ENCODE measurements around the gene MIPEP. TPM values are rescaled to one million over a fixed set of nuclear protein-coding genes. Genes with fewer than 3 reads are reported as not detected.

MIPEP gene
- total RNA-seq, 1 donor from 2014 or later, result 14.0 TPM

DNA sequence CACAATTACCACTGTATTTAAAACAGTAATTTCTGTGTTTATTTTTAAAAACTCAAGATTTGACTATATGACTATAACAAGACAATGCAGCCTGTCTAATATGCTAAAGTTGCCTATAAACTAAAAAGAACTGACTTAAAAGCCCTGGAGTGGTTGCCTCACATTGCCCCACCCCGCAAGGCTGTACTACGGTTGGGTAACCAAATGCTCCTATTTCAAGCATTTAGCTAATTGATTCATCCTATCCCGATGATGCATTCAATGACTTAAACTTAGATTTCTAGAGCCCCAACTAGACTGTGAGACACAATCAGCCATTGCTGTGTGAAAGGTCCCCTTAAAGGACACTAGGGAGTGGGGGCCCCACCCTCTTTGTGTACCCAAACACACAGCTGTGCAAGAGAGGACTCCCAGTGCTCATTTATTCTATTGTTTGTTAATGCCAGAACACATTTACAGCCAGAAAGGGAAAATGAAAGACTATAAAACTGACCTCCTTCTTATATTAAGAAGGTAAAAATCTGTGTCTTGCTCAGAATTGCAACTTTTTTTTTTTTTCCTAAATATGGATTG is 66.9 kb downstream of the MIPEP start:
- TF ChIP-seq, protein P1, sequence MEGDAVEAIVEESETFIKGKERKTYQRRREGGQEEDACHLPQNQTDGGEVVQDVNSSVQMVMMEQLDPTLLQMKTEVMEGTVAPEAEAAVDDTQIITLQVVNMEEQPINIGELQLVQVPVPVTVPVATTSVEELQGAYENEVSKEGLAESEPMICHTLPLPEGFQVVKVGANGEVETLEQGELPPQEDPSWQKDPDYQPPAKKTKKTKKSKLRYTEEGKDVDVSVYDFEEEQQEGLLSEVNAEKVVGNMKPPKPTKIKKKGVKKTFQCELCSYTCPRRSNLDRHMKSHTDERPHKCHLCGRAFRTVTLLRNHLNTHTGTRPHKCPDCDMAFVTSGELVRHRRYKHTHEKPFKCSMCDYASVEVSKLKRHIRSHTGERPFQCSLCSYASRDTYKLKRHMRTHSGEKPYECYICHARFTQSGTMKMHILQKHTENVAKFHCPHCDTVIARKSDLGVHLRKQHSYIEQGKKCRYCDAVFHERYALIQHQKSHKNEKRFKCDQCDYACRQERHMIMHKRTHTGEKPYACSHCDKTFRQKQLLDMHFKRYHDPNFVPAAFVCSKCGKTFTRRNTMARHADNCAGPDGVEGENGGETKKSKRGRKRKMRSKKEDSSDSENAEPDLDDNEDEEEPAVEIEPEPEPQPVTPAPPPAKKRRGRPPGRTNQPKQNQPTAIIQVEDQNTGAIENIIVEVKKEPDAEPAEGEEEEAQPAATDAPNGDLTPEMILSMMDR (IDR thresholded peaks at IDR 0.05), result no peak
- Mint-ChIP-seq H3K4me3 (ENCODE audit: unreplicated experiment) (no peak overlapping the region), H3K36me3 (ENCODE audit: unreplicated experiment) (peaks cover 19% of the 10 kb centered on the region), H3K9me3 (ENCODE audit: unreplicated experiment) (peaks cover 10% of the 10 kb centered on the region), H3K4me1 (ENCODE audit: unreplicated experiment) (no peaks in the 10 kb centered on the region), H3K27me3 (ENCODE audit: unreplicated experiment) (no peaks in the 10 kb centered on the region), H3K27ac (ENCODE audit: unreplicated experiment) (no peak overlapping the region)
- DNase-seq (ENCODE audit: extremely low spot score, unreplicated experiment), result no peak

DNA sequence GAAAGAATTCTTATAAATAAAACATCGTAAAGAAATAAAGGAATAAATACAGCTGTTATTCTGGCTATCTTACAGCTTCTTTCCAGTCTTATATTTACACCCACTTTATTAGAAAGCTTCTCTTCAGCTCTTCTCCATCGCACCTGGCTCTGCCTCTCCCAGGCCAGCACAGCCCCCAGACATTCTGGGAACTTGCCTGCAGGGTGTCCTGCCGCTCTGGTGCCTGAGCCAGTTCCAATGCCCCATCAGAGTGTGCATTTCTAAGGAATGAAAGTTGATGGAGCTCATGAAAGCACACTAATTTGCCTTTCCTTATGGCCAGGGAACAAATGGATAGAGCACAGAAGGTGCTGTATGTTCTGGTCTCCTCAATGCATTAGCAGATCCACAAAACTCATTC is 68.7 kb downstream of the MIPEP start:
- Mint-ChIP-seq H3K9me3 (ENCODE audit: unreplicated experiment) (peaks cover 4% of the 10 kb centered on the region), H3K36me3 (ENCODE audit: unreplicated experiment) (peaks cover 14% of the 10 kb centered on the region), H3K4me1 (ENCODE audit: unreplicated experiment) (no peaks in the 10 kb centered on the region), H3K27me3 (ENCODE audit: unreplicated experiment) (no peaks in the 10 kb centered on the region), H3K4me3 (ENCODE audit: unreplicated experiment) (no peak overlapping the region), H3K27ac (ENCODE audit: unreplicated experiment) (no peak overlapping the region)
- DNase-seq (ENCODE audit: extremely low spot score, unreplicated experiment), result no peak
- TF ChIP-seq, protein P1 (IDR thresholded peaks at IDR 0.05), result no peak

DNA sequence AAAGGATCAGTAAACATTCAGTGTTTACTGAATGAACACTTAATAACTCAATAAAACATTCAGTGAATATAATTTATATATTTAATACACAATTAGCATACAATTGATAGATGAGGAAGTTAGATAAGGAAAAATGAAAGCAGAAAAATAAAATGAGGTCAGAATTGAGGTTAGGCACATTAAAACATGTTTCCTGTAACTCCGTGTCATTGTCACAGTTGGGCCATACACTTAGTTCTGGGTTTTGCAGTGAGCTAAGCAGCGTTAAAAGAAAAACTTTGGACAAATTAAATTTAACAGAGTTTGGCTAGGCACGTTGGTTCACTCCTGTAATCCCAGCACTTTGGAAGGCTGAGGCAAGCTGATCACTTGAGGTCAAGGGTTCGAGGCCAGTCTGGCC is 71.4 kb downstream of the MIPEP start:
- no peak overlapping the region for H3K27ac Mint-ChIP-seq (ENCODE audit: unreplicated experiment)
- no peaks in the 10 kb centered on the region for H3K27me3 Mint-ChIP-seq (ENCODE audit: unreplicated experiment)
- no peaks in the 10 kb centered on the region for H3K4me1 Mint-ChIP-seq (ENCODE audit: unreplicated experiment)
- TF ChIP-seq, protein P1 (IDR thresholded peaks at IDR 0.05), result no peak
- no peak for DNase-seq (ENCODE audit: extremely low spot score, unreplicated experiment)
- H3K9me3 Mint-ChIP-seq (ENCODE audit: unreplicated experiment), result no peaks in the 10 kb centered on the region
- H3K36me3 Mint-ChIP-seq (ENCODE audit: unreplicated experiment), result peaks cover 3% of the 10 kb centered on the region
- H3K4me3 Mint-ChIP-seq (ENCODE audit: unreplicated experiment), result no peak overlapping the region

DNA sequence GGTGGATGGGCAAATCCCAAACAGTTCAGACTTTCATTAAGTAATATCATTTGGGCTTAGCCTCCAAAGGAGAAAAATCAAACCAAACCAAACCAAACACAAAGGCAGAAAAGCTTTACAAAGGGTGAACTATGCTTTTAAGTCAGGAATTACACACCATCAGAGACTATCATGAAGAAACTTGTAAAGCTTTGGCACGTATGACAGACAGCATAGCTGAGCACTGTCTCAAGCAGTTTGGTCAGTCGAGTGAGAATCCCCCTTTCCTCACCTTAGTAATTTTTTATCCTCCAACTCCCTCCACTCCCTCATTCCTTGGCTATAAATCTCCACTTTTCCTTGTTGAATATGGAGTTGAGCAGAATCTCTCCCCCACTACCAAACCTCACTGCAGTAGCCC is 72.1 kb downstream of the MIPEP start:
- Mint-ChIP-seq H3K27ac (ENCODE audit: unreplicated experiment) (no peak overlapping the region), H3K9me3 (ENCODE audit: unreplicated experiment) (no peaks in the 10 kb centered on the region), H3K27me3 (ENCODE audit: unreplicated experiment) (no peaks in the 10 kb centered on the region), H3K36me3 (ENCODE audit: unreplicated experiment) (no peaks in the 10 kb centered on the region), H3K4me3 (ENCODE audit: unreplicated experiment) (no peak overlapping the region), H3K4me1 (ENCODE audit: unreplicated experiment) (no peaks in the 10 kb centered on the region)
- DNase-seq (ENCODE audit: extremely low spot score, unreplicated experiment), result no peak
- TF ChIP-seq, protein P1 (IDR thresholded peaks at IDR 0.05), result no peak

DNA sequence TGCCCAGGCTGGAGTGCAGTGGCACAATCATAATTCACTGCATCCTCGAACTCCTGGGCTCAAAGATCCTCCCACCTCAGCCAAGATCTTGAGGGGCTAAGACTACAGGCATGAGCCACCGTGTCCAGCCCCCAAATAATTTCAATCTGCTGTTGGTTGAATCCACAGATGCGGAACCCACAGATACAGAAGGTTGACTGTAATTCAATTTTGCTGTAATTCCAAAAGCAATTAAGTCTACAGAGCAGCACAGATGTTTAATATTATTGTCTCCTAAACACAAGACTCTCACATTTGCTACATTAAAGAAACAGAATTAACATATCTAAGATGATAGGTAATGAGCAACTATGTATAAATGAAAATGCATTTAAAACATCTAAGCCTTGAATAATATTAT is 75.6 kb downstream of the MIPEP start:
- Mint-ChIP-seq H3K27me3 (ENCODE audit: unreplicated experiment) (no peaks in the 10 kb centered on the region), H3K27ac (ENCODE audit: unreplicated experiment) (no peak overlapping the region), H3K4me3 (ENCODE audit: unreplicated experiment) (no peak overlapping the region), H3K9me3 (ENCODE audit: unreplicated experiment) (no peaks in the 10 kb centered on the region), H3K36me3 (ENCODE audit: unreplicated experiment) (no peaks in the 10 kb centered on the region), H3K4me1 (ENCODE audit: unreplicated experiment) (peaks cover 15% of the 10 kb centered on the region)
- DNase-seq (ENCODE audit: extremely low spot score, unreplicated experiment), result no peak
- TF ChIP-seq, protein P1 (IDR thresholded peaks at IDR 0.05), result no peak
